ENCODE measurements around the gene RNF214. TPM values are rescaled to one million over a fixed set of nuclear protein-coding genes. Genes with fewer than 3 reads are reported as not detected.

Gene RNF214
- total and polyA plus RNA-seq, 10 of the 15 experiments (the other 5 are each of a cell fraction or from before 2014, with no cell fraction given), result 4.8 to 16.8 (median 10.5) TPM

DNA sequence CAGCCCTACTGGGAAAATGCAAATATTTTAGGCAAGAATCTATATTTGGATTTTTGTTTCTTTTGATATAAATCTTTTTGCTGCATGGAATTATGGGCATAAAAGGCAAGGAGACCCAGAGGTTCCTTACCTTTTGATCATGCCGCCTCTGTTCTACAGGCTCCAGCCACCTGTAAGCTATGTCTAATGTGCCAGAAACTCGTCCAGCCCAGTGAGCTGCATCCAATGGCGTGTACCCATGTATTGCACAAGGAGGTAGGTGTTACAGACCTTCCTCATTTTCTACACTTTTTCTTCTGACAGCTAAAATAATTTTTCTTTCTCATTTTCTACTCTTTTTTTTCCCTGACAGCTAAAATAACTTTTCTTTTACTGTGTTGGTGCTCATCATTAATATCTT is 50.5 kb downstream of the RNF214 start (continued):
- TF ChIP-seq ATF3 (IDR thresholded peaks at IDR 0.05; ENCODE audit: borderline replicate concordance, extremely low read depth, low read depth, low read length), result no peak

- Histone ChIP-seq H3K27me3 (replicated peaks in 1 of 2; ENCODE audit: control insufficient read depth in 2 of 2, insufficient read depth in 2 of 2, low read length in 1 of 2) (no peaks in the 10 kb centered on the region), H4K20me1 (ENCODE audit: control insufficient read depth, insufficient read depth) (no peaks in the 10 kb centered on the region), H3K9ac (ENCODE audit: control insufficient read depth, insufficient read depth, low read length) (no peak overlapping the region), H3K9me3 (replicated peaks; ENCODE audit: control insufficient read depth, insufficient read depth, low read length) (no peaks in the 10 kb centered on the region), H3K4me3 (no peak overlapping the region), H3K36me3 (ENCODE audit: control insufficient read depth in 2 of 2, insufficient read depth in 2 of 2, low read length in 1 of 2) (peaks cover 4 to 13% of the 10 kb centered on the region in 2 experiments; a peak in 3 of 4 replicates), H3K27ac (ENCODE audit: control insufficient read depth, insufficient read depth) (no peak overlapping the region), H3K4me2 (ENCODE audit: control insufficient read depth, insufficient read depth) (no peak overlapping the region), H3K4me1 (ENCODE audit: control insufficient read depth, insufficient read depth, low read length) (no peaks in the 10 kb centered on the region), H2AFZ (ENCODE audit: control insufficient read depth, low read depth, low read length) (no peak overlapping the region), H3K79me2 (ENCODE audit: control insufficient read depth, insufficient read depth, low read length) (no peaks in the 10 kb centered on the region)
- SMC1A ChIA-PET (ENCODE audit: uncharacterized antibody, unreplicated experiment), result no interaction called here
- in situ Hi-C loops (cut with MboI) (no loop called here), intact Hi-C loops (cut with micrococcal nuclease; ENCODE audit: unreplicated experiment) (no loop called here)
- ATAC-seq (no peak), DNase-seq (ENCODE audit: low read depth, low spot score) (no peak), FAIRE-seq (no peak)
- BruUV-seq (replicated peaks), result no TSS peak
- 100% methylated on average over 2 of the region's 2 CpGs for WGBS (ENCODE audit: insufficient coverage, insufficient replicate concordance, low lambda C conversion rate, missing lambda C conversion rate)
- RAD21 ChIA-PET (ENCODE audit: unreplicated experiment), result no interaction called here
- CTCF ChIA-PET, result no interaction called here
- TF ChIP-seq ZNF24 (IDR thresholded peaks at IDR 0.05) (no peak), FOXK2 (IDR thresholded peaks at IDR 0.05) (no peak), NRF1 (conservative IDR thresholded peaks at IDR 0.05; ENCODE audit: low read depth, low read length) (no peak), CBX3 (IDR thresholded peaks at IDR 0.05; ENCODE audit: borderline replicate concordance, low read depth) (no peak)
- POLR2A ChIA-PET, result no interaction called here
Measured at GRCh38 chr11:117284053-117284452, 51.6 kb downstream of the RNF214 start.

- ATAC-seq (no peak), FAIRE-seq (no peak), DNase-seq (ENCODE audit: low read depth, low spot score) (no peak)
- Histone ChIP-seq H3K9me3 (replicated peaks; ENCODE audit: control insufficient read depth, insufficient read depth, low read length) (no peaks in the 10 kb centered on the region), H3K79me2 (ENCODE audit: control insufficient read depth, insufficient read depth, low read length) (no peaks in the 10 kb centered on the region), H3K9ac (ENCODE audit: control insufficient read depth, insufficient read depth, low read length) (no peak overlapping the region), H3K4me2 (ENCODE audit: control insufficient read depth, insufficient read depth) (no peak overlapping the region), H3K4me3 (no peak overlapping the region), H3K27ac (ENCODE audit: control insufficient read depth, insufficient read depth) (no peak overlapping the region), H3K4me1 (ENCODE audit: control insufficient read depth, insufficient read depth, low read length) (no peaks in the 10 kb centered on the region), H4K20me1 (ENCODE audit: control insufficient read depth, insufficient read depth) (no peaks in the 10 kb centered on the region), H2AFZ (ENCODE audit: control insufficient read depth, low read depth, low read length) (no peak overlapping the region), H3K27me3 (replicated peaks in 1 of 2; ENCODE audit: control insufficient read depth in 2 of 2, insufficient read depth in 2 of 2, low read length in 1 of 2) (no peaks in the 10 kb centered on the region), H3K36me3 (ENCODE audit: control insufficient read depth in 2 of 2, insufficient read depth in 2 of 2, low read length in 1 of 2) (peaks cover 4 to 5% of the 10 kb centered on the region in 2 experiments; a peak in 3 of 4 replicates)
- ChIA-PET RAD21 (ENCODE audit: unreplicated experiment) (no interaction called here), POLR2A (no interaction called here), CTCF (interaction anchor here (0.6 to 1.4 kb wide), 2 partner anchors 515 to 542 kb away, joined by 3 read pairs; no protein-coding TSS in a partner anchor), SMC1A (ENCODE audit: uncharacterized antibody, unreplicated experiment) (no interaction called here)
- BruUV-seq (replicated peaks), result no TSS peak
- in situ Hi-C loops (cut with MboI), result no loop called here
- intact Hi-C loops (cut with micrococcal nuclease; ENCODE audit: unreplicated experiment), result no loop called here
- 50% methylated on average over 2 of the region's 2 CpGs for WGBS (ENCODE audit: insufficient coverage, insufficient replicate concordance, low lambda C conversion rate, missing lambda C conversion rate)
- no peak for TF ChIP-seq E2F4 (IDR thresholded peaks at IDR 0.05; ENCODE audit: low read depth, low read length)
- TF ChIP-seq, protein P1, sequence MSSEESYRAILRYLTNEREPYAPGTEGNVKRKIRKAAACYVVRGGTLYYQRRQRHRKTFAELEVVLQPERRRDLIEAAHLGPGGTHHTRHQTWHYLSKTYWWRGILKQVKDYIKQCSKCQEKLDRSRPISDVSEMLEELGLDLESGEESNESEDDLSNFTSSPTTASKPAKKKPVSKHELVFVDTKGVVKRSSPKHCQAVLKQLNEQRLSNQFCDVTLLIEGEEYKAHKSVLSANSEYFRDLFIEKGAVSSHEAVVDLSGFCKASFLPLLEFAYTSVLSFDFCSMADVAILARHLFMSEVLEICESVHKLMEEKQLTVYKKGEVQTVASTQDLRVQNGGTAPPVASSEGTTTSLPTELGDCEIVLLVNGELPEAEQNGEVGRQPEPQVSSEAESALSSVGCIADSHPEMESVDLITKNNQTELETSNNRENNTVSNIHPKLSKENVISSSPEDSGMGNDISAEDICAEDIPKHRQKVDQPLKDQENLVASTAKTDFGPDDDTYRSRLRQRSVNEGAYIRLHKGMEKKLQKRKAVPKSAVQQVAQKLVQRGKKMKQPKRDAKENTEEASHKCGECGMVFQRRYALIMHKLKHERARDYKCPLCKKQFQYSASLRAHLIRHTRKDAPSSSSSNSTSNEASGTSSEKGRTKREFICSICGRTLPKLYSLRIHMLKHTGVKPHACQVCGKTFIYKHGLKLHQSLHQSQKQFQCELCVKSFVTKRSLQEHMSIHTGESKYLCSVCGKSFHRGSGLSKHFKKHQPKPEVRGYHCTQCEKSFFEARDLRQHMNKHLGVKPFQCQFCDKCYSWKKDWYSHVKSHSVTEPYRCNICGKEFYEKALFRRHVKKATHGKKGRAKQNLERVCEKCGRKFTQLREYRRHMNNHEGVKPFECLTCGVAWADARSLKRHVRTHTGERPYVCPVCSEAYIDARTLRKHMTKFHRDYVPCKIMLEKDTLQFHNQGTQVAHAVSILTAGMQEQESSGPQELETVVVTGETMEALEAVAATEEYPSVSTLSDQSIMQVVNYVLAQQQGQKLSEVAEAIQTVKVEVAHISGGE (CRISPR knock-in tag; IDR thresholded peaks at IDR 0.05), result no peak
- TF ChIP-seq EGR1 (IDR thresholded peaks at IDR 0.05; ENCODE audit: borderline replicate concordance in 1 of 2, low read depth in 2 of 2, low read length in 2 of 2), result no peak
- TF ChIP-seq SIN3A (IDR thresholded peaks at IDR 0.05; ENCODE audit: low read depth, low read length), result no peak
- TF ChIP-seq CEBPB (IDR thresholded peaks at IDR 0.05; ENCODE audit: borderline replicate concordance in 1 of 2, low read depth in 2 of 2, low read length in 2 of 2), result no peak
- TF ChIP-seq TCF7 (IDR thresholded peaks at IDR 0.05; ENCODE audit: borderline replicate concordance), result no peak
- TF ChIP-seq ZZZ3 (IDR thresholded peaks at IDR 0.05; ENCODE audit: control insufficient read depth, insufficient read length, low read depth), result no peak
Measured at GRCh38 chr11:117286588-117286987, 54.1 kb downstream of the RNF214 start.
